DMS79 treated with DMSO at 0.1 percent for 48 hours (cell line): ENCODE results near the gene GLDC.

Experiments
- DNase-seq: peaks from one replicate; lab custom pipeline; 2025; lab: John Stamatoyannopoulos, UW

GLDC gene

DNA sequence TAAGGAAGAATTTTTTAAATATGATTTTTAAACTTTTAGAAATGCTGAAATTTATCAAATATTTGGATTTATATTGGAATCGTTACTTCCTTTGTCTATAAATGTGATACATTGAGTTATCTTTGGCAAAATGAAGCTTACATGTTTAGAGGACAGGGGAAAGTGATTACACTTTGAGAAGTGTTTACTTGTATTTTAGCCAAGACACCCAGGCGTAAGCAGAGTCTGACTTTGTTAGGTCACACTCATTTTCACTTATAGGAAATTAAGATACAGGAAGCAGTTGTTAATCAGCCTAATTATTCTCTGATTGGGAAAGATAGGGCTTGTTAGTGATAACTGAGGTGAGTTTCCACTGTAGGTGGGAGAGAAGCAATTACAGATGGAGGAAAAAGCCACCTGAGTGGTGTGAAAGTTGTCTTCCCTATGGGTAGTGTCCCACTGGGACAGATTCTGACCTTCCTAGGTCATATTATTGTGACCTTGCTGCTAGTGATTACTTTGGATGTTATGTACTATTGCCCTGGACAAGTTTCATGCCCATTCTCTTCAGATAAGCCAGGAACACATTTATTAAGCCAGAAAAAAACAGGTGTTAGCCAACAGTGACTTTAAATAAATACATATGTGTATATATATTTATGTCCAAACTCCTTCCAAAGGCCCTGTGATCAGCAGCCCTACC, 143.9 kb downstream of the GLDC start:
- DNase-seq = no peak

DNA sequence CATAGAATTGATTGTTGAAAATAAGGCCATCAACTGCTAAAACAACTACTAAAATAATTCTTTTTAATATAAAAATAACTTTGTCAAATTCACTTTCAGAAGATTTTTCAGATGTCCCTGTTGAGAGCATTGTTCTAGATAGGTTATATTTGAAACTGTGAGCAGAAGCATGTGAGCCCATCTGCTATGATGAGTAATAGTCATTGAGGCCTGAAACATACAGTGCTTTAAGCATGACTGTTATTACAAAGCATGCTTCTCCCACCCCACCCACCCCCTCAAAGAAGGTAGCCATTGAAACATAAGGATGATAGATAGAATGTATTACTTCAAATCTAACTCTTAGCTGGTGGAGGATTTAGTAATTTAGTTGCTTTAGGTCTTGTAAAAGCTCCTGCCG, 146.5 kb downstream of the GLDC start:
- no peak for DNase-seq

DNA sequence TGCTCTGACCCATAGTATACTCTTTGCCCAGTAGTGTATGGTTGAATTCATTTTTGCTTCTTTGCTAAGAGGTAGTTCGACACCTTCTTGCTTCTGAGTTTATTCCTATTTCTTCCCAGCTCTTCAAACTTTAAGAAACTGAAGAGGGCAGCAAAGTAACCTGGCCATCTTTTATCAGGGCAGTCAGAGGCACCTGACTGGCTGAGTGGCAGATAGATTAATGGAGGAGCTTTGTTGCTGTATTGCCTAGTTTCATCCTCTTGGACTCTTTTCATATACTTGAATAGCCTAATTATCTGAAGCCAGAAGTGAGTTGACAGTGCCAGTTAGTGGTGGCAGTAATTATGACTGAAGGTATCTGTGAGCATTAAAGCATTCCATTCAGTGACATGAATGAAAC, 150.1 kb downstream of the GLDC start:
- DNase-seq = no peak

DNA sequence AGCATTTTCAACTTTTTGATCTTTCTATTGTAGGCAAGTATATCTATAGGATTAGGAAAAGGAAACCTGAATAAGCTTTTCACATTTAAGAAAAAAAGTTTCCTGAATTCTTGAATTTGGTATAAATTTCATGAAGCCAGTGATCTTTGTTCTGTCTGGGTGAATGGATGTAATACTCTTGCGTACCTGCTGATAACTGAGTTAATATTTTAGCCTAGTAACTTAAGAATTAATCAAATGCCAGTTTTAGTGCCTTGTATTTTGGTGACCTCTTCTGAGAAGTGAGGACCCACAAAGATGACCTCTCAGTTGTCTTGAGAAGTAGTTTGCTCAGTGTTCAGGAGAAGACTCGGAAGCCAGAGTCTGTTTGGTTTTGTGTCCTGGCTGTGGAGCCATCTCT, 154.7 kb downstream of the GLDC start:
- no peak for DNase-seq

DNA sequence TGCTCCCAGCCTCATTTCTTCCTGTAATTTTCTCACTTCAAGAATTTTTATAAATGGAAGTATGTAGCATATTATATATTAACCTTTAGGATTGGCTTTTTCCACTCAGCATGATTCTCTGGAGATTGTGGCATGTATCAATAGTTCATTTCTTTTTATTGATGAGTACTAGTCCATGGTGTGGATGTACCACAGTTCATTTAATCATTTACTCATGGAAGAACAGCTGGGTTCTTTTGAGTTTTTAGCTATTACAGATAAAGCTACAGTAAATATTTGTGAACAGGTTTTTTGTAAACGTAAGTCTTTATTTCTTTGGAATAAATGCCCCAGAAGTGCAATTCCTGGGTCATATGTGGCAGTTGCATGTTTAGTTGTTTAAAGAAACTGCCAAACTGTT, 156.4 kb downstream of the GLDC start:
- DNase-seq = no peak

DNA sequence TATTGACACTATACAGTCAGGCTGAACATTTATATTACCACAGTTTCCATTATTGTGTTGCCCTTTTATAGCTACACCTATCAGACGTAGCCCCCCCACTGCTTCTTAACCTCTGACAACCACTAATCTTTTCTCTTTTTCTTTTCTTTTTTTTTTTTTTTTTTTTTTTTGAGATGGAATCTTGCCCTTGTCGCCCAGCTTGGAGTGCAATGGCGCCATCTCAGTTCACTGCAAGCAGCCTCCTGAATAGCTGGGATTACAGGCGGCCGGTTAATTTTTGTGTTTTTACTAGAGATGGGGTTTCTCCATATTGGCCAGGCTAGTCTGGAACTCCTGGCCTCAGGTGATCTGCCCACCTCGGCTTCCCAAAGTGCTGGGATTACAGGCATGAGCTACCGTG, 157.1 kb downstream of the GLDC start:
- no peak for DNase-seq

DNA sequence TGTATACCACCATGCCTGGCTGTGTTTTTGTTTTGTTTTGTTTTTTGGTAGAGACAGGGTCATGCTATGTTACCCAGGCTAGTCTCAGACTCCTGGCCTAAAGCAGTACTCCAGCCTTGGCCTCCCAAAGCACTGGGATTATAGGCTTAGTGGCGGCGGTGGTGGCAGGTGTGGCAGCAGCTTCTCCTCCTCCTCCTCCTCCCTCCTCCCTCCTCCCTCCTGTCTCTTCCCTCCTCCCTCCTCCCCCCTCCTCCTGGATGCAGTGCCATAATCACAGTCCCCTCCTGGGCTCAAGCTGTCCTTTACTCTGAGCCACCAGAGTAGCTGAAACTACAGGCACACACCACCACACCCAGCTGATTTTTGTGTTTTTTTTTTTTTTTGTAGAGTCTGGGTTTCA, 161.3 kb downstream of the GLDC start:
- no peak for DNase-seq
